NCI-H510A treated with DMSO at 0.1 percent for 48 hours (cell line): ENCODE data around the gene EWSR1.

Source experiments
- DNase-seq: peaks from one replicate; lab custom pipeline; 2025; lab: John Stamatoyannopoulos, UW

The EWSR1 gene

DNA sequence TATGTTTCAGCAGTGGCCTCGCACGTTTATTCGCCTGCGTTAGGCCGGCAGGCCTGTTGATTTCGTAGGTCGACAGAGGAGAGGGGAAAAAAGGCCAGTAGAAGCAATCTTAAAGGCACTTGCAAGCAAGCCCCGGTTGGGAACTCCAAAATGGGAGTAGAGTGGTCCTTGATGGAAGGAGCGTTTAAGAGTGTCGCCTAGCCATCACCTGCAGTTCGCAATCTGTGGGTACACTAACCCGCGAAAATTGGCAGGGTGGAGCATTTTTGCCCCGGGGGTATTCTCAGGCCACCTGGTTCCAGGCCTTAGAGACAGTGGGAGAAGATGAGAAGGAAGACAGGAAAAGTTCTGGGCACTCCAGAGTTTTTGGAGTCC, 1.1 kb downstream of the EWSR1 start:
- DNase-seq, result no peak

GRCh38 chr22:29269731-29270474, 1.8 kb downstream of the EWSR1 start:
- no peak for DNase-seq

DNA sequence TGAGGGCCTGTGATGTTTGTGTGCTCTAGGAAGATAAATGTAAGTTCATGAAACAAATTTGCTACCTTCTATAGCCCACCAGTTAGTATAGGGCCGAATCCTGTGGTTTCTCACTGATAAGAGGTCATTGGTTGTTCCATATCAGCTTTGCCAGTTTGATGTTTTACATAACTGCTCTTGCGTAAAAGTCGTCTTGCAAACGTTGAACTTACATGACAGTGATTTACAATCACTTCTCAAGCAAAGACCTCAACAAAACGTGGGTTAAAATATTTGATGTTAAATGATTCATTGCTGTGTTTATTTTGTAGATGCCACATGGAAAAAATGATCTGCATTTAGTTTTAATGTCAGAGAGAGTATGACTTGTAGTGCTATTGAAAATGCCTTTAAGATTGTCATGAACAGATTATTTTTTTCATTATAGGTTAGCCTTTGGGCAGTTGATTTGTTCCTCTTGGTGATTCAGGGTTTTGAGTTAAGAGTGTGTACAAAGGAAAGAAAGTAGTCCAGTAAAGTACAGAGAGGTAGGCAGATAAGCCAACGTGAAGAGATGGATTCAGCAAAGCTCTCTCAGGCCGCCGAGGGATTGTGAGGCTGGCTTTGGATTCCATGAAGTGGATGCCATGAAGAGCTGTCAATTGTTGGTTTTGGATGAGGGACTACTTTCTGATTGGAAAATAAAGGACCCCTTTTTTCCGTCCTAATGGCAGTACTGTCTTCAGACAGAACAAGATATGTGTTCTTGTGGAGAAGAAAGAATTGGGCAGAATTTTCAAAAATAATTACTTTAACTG, 2.6 kb downstream of the EWSR1 start:
- DNase-seq, result no peak

DNA sequence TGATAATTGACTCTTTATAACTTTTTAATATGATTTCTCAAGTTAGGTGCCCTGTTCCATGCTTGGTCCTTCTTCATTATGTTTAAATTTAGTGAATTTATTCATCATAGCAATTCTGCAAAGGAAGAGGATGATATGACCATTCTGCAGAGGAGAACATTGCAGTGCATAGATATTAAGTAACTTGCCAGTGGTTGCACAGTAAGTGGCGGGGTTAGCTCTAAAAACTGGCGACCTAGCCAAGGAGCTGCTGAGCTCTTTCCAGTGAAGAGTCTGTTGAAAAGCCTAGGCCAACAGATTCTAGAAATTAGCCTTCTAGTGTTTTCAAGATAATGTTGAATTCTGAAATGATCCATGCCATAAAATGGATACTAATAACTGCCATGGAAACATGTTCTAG, 4.6 kb downstream of the EWSR1 start:
- DNase-seq, result no peak

- no peak for DNase-seq
Measured at GRCh38 chr22:29275167-29275566, 7.1 kb downstream of the EWSR1 start.

DNA sequence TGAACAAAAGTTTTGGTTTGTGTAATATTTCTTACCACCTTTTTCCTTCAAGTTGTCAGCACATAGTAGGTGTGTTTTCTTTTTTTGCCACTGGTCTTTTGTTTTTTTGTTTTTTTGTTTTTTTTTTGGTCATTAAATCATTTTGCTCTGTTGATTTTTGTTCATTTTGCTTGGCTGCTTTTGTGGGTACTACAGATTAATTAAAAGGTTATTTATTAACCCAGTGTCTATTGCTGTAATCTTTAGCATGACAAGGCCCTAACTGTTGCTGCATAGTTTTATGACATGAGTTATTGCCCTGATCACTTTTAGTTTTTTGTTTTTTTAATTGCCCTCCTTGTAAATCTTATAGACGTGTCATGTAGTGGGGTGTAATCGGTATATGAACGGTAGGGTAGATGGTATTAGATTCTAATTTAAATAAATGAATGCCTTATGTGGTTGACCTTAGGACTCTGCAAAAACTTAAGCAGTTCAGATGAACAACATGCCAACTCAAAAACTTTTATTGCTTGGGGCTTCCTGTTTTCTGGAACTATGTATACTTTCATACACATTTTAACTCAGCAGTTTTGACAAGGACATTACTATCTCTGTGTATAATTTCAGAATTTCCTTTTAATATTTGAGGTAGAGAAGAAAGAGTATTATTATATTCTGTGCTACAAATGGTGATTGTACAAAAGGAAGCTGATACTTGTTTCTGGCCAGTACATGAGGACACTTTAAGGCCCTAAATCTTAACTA, 7.9 kb downstream of the EWSR1 start:
- no peak for DNase-seq

DNA sequence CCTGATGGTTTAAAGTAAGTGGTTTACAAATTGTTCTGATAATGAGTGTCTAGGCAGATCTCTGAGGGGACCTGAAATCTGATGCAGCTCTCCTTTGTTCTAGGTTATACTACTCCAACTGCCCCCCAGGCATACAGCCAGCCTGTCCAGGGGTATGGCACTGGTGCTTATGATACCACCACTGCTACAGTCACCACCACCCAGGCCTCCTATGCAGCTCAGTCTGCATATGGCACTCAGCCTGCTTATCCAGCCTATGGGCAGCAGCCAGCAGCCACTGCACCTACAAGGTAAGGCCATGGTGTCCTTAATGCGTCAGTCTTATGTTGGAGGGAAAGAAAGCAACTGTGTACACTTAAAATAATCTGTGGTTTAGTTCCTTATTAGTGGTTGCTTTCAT, 9.9 kb downstream of the EWSR1 start:
- no peak for DNase-seq

GRCh38 chr22:29284196-29284595, 16.1 kb downstream of the EWSR1 start:
- DNase-seq, result no peak

DNA sequence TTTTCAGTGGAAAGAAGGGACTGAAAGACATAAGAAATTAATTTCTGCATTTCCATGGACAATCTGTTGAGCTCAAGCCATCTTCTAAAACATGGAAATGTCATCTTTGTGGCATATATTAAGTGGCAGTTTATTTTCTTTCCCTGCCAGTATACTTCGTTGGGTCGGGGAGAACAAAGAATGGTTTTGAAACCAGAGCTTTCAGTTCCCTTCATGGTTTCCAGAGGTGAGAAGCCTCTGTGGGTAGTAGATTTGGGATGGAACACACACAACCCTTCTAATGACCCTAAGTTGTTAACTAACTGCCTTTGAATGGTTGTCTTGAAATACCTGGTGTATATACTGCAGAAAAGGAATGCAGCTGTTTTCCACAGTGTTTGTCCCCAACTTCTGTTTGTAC, 20.8 kb downstream of the EWSR1 start:
- no peak for DNase-seq

- no peak for DNase-seq
Measured at GRCh38 chr22:29290061-29290460, 22.0 kb downstream of the EWSR1 start.

GRCh38 chr22:29291215-29291614, 23.1 kb downstream of the EWSR1 start:
- no peak for DNase-seq

DNA sequence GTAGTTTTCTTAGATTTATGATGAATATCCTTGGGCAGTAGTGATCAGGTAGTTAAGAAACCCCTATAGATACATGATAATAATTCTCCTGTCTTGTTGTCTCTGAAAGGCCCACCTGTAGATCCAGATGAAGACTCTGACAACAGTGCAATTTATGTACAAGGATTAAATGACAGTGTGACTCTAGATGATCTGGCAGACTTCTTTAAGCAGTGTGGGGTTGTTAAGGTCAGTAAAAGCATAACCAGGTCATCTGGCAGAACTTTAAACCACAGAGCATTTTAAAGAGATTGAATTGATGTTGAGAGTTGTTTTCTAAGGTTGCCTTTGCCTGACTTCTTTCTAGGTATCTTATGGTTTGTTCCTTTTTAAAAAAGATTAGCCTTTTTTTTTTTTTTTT, 24.3 kb downstream of the EWSR1 start:
- DNase-seq, result no peak

DNA sequence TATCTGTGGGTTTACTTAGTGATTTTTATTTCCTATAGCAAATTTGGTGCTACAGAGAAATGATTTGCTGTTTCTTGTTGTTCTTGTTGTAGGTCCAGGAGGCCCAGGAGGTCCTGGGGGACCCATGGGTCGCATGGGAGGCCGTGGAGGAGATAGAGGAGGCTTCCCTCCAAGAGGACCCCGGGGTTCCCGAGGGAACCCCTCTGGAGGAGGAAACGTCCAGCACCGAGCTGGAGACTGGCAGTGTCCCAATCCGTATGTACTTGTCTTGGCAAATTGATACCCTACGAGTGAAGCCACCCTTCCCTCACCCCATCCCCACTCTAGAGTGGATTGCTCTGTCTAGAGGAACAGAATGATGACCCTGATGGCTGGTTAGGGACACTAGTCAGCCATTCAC, 30.6 kb downstream of the EWSR1 start:
- no peak for DNase-seq

DNA sequence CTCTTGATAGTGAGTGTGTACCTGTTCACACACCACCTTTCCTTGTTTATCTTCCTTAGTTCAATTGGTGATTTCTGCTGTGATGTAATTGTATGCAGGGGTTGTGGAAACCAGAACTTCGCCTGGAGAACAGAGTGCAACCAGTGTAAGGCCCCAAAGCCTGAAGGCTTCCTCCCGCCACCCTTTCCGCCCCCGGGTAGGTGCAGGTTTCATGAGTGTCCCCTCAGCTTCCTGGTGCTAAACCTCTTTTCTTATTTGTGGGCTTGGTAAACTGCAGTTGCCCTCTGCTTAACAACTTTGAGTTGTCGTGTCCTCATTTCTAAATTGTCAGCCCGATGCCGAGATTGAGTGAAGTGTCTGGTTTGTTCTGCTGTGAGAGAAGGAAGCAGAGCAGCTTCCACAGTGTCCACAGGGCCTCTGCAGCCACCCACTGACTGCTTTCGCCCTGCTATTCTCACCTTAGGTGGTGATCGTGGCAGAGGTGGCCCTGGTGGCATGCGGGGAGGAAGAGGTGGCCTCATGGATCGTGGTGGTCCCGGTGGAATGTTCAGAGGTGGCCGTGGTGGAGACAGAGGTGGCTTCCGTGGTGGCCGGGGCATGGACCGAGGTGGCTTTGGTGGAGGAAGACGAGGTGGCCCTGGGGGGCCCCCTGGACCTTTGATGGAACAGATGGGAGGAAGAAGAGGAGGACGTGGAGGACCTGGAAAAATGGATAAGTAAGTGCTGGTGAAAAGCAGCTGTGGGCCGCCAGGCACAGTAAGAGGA, 31.2 kb downstream of the EWSR1 start:
- no peak for DNase-seq

DNA sequence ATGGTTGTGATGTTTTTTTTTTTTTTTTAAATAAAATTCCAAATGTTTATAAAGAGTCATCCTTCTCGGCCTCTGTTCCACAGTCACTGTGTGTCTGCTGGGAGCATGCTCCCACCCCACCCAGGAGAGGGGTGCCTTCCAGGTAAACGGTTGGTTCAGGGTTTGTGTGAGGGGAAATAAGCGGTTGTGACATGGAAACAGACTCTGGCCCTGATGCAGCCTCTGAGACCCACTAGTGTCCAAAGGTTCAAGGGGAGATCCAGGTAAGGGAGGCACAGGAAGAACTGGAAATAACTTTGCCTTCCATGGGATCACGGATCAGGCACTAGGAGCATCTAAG, 32.4 kb downstream of the EWSR1 start:
- DNase-seq, result no peak

DNA sequence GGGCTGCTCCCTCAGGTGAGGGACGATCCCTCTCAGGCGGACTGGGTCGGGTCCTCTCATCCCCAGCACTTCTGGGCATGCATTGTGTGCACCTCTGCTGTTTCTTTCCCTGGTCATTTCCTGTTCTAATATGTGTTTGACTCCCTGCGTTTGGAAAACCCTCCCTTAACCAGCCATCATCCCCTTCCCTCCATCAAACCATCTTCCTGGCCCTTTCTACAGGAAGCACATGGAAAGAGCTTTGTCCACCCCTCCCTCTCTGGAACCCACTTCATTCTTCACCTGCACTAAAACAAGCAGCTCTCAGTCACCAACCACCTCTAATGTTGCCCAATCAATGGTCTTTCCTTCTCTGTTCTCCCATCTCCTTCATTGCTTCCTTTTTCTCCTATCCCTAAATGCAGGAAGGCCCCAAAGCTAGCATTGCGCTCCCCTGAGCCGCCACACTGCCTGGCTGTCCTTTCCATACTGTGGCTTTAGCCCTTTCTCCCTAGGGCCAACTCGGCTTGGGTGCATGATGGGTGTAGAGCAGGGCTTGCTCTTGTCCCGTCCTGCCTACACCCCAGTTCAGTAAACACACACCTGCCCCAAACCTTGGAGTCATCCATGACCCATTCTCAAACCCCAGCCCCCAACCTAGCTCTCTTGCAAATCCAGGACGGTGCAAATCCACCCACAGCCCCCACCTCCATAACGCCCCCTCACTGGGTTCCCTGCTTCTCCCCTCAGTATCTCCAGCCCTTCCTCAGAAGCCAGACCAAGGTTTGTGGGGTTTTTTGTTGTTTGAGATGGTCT, 32.9 kb downstream of the EWSR1 start:
- DNase-seq, result no peak

- no peak for DNase-seq
Measured at GRCh38 chr22:29301716-29302401, 33.8 kb downstream of the EWSR1 start.

DNA sequence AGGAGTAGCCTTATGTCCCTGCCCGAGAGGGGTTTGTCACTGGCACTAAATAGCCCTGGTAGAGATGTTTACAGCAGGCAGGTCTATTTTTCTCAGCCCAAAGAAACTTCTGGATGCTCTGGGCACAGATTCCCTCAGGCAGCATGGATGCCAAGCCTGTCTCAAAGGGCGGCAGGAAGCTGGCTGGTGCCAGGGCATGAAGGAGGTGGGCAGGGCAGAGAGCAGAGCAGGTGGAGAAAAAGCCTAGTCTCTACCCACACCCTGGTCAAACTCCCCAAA, 34.3 kb downstream of the EWSR1 start:
- DNase-seq, result no peak

- DNase-seq, result no peak
Measured at GRCh38 chr22:29302681-29303465, 34.8 kb downstream of the EWSR1 start.

DNA sequence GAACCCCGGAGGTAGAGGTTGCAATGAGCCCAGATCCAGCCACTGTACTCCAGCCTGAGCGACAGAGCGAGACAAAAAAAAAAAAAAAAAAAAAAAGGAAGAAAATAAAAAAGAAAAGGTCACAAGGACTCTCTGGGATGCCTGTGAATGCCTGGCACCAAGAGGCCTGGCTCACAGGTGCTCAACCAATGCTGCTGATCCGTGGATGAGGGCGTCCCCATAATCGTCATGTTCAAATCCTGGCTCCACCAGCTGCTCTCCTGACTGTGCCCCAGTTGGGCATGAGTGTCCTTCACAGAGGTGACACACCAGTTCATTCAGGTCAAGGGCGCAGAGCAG, 37.7 kb downstream of the EWSR1 start:
- DNase-seq, result no peak
